H1 (cell line): Measurements from ENCODE around the gene MRPL1. TPM values are rescaled to one million over a fixed set of nuclear protein-coding genes. Genes with fewer than 3 reads are reported as not detected.

Source experiments
- CHD2 ChIP-seq: IDR thresholded peaks from 2 replicates; pipeline ENCODE4 v1.6.1; 2012; ENCODE audit warnings: low read length, improper control_type of control experiment
- GABPA ChIP-seq: IDR thresholded peaks from 2 replicates; pipeline ENCODE4 v1.6.1; 2011; ENCODE audit warnings: mild to moderate bottlenecking, low read length, moderate library complexity, borderline replicate concordance; ENCODE audit not compliant: insufficient read depth
- POU5F1 ChIP-seq: IDR thresholded peaks from 2 replicates; pipeline ENCODE4 v1.6.1; 2011; ENCODE audit warnings: low read depth, mild to moderate bottlenecking, low read length, moderate library complexity
- ZNF274 ChIP-seq: IDR thresholded peaks from 2 replicates; pipeline ENCODE4 v1.7.0; 2012; ENCODE audit warnings: low read length, borderline replicate concordance; ENCODE audit errors: extremely low read depth
- polyA plus RNA-seq, 7 experiments: library from polyadenylated mRNA; depleted of rRNA in 3 of 7; stranded (reverse) in 5 of 7; unstranded in 2 of 7; fragments of >200 nt in 5 of 7; fragments of 200-250 nt in 2 of 7; gene quantifications; 1 replicate in 5 of 7; 2 replicates in 1 of 7; 4 replicates in 1 of 7; pipeline versions ENCODE4 v1.2.1 to v1.2.3, GENCODE V29; 2011 to 2013; ENCODE audit warnings: missing spikeins in 2 of 7, mixed read lengths in 2 of 7
- total RNA-seq: library from RNA; stranded (reverse); fragmentation: NEBNext Ultra II Directional; extraction: Animal tissue kit (Norgen Biotek cat#: 25700); gene quantifications from 2 replicates; pipeline ENCODE4 v1.2.1, GENCODE V29; 2021

The MRPL1 gene
- total and polyA plus RNA-seq, 2 of the 8 experiments (the other 6 are each of a cell fraction or from before 2014, with no cell fraction given), result 9.6 to 37.0 TPM

DNA sequence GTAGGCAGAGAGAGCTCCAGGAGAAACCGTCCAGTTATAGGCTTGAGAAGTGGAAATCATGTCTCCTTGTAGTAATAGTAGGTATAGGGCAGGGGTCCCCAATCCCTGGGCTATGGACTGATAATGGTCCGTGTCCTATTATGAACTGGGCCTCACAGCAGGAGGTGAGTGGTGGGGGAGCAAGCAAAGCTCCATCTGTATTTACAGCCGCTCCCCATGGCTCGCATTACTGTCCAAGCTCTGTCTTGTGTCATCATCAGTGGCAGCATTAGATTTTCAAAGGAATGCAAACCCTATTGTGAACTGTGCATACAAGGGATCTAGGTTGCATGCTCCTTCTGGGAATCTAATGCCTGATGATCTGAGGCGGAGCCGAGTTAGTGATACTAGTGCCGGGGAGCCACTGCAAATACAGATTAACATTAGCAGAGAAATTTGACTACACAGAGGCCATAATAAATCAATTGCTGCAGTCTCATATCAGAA is 67.6 kb downstream of the MRPL1 start (continued):
- TF ChIP-seq GABPA, result no peak
- no peak for TF ChIP-seq CHD2
- TF ChIP-seq ZNF274, result no peak
- no peak for TF ChIP-seq POU5F1
- TF ChIP-seq, all 59 proteins: peak for 0
